GM13977 (cell line): Measurements from ENCODE around the gene ADAMTS12.

Source experiments
- DNase-seq: peaks from one replicate; pipeline ENCODE4 v3.0.0; 2012; ENCODE audit warnings: low spot score
- in situ Hi-C: fragments of 300-500 bp; cut with MboI; formaldehyde crosslinking; loops from one replicate; pipeline ENCODE4 v1.12.0; 2022; ENCODE audit warnings: low sequenced_read_pairs, low pct_unique_long_range_greater_than_20kb, mixed read lengths, inconsistent platforms; ENCODE audit not compliant: unreplicated experiment
- TF ChIP-seq, protein P1 (sequence below): IDR thresholded peaks from 2 replicates; pipeline ENCODE4 v1.5.1; 2012; ENCODE audit warnings: mild to moderate bottlenecking, control low read depth; ENCODE audit not compliant: insufficient read depth; ENCODE audit errors: extremely low read depth, missing control alignments

ADAMTS12 gene

DNA sequence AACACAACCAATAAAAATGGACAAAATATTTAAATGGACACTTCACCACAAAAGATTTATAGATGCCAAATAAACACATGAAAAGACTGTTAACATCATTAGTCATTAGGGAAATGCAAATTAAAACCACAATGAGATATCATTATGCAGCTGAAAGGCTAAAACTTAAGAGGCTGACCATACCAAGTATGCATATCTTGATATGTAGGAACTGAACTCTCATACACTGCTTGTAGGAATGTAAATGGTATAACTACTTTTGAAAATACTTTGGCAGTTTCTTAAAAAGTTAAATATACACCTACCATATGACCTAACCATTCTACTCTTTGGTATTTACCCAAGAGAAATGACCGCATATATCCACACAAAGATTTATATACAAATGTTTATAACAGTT lies 13.6 kb upstream of the ADAMTS12 start:
- no peak for DNase-seq
- TF ChIP-seq, protein P1, sequence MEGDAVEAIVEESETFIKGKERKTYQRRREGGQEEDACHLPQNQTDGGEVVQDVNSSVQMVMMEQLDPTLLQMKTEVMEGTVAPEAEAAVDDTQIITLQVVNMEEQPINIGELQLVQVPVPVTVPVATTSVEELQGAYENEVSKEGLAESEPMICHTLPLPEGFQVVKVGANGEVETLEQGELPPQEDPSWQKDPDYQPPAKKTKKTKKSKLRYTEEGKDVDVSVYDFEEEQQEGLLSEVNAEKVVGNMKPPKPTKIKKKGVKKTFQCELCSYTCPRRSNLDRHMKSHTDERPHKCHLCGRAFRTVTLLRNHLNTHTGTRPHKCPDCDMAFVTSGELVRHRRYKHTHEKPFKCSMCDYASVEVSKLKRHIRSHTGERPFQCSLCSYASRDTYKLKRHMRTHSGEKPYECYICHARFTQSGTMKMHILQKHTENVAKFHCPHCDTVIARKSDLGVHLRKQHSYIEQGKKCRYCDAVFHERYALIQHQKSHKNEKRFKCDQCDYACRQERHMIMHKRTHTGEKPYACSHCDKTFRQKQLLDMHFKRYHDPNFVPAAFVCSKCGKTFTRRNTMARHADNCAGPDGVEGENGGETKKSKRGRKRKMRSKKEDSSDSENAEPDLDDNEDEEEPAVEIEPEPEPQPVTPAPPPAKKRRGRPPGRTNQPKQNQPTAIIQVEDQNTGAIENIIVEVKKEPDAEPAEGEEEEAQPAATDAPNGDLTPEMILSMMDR: no peak
- in situ Hi-C loops: no loop called here

DNA sequence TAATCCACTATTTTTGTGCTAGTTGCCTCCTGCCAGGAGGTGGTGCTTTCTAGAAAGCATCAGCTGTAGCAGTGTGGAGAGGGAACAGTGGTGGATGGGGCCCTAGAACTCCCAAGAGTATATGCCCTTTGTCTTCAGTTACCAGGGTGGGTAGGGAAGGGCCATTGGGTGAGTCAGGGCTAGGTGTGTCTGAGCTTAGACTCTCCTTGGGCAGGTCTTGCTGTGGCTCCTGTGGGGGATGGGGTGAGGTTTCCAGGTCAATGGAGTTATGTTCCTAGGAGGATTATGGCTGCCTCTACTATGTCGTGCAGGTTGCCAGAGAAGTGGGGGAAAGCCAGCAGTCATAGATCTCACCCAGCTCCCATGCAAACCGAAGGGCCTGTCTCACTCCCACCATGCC lies 11.3 kb upstream of the ADAMTS12 start:
- DNase-seq: no peak
- TF ChIP-seq, protein P1: no peak
- in situ Hi-C loops: no loop called here

DNA sequence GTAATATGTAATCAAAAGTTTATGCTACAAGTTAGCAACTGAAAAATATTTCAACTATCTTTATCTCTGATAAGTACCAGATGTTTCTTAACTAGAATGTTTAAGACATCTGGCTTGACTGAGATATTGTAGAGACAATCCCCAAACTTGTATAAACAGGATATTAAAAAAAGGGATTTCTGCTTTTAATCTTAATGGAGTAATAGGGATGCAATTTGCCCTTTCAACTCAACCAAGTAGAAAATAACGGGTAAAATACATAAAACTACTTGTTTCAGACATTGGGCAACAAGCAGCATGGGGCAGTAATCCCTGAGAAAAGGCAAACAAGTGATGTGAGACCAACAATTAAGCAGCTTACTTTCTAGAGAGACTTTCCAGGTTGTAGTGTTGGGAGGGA lies 9.4 kb upstream of the ADAMTS12 start:
- in situ Hi-C loops: no loop called here
- TF ChIP-seq, protein P1: no peak

DNA sequence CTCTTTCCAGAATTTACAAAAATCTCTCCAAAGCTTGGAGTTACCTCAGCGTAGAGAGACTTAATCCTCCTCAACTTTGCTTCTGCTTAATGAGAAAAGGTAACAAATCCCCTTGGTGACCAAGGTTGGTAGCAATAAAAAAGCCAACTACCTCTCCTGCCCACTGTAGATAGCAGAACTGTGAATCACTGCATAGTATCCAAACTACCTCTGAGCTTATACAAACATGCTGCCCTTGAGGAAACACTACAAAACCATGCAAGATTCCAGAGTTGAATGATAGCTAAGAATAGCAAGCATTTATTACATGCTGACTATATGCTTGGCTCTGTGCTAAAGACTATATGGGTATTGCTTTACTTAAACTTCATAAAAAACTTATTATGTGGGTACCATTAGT lies 2.8 kb upstream of the ADAMTS12 start:
- in situ Hi-C loops: no loop called here
- TF ChIP-seq, protein P1: no peak
- DNase-seq: no peak

More for the DNA sequence above, 9.4 kb upstream of the ADAMTS12 start:
- DNase-seq: no peak

DNA sequence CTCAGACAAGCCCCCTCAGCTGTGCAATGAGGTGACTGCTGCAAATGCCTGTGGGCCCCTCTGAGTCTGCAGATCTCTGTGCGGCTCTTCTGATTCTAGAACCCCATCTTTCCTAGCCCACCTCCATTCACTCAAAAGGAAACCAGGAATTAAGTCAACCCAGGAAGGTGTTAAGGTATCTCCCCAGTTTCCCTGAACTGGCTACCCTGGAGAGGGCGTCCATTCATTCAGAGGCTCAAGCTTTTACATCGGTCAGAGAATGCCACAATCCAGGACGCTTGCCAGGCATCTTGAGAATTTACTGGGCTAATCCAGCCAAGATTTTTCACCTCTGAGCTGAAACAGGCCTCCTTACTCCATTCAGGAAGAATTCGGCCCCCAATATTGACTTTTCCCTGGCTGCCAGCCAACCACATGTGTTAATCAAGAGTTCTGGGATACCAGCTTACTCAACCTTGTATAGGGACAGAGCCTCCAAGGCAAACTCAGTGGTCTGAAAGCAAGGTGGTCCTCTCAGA lies 889 bp upstream of the ADAMTS12 start:
- TF ChIP-seq, protein P1: no peak
- in situ Hi-C loops: no loop called here

DNA sequence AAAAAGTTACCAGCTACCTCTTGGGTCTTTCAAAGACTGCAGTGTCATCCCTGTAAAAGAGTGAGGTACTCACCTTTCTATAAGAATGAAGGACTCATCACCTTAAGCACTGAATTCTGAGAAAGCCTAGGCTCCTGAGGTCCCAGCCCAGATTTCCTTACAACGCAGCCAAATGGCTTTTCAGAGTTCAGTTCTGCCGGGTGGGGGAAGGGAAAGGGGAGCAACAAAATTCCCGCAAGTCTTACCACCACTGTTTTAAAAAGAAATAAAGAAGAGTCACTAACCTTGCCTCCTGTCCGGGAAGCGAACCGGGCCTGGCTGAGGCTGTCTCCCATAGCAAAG lies 373 bp downstream of the ADAMTS12 start:
- in situ Hi-C loops: no loop called here
- TF ChIP-seq, protein P1: no peak
- DNase-seq: no peak

More for the DNA sequence above, 889 bp upstream of the ADAMTS12 start:
- DNase-seq: no peak
